Mononuclear cell (primary cell): ENCODE measurements around the gene CDC34. TPM values are rescaled to one million over a fixed set of nuclear protein-coding genes. Genes with fewer than 3 reads are reported as not detected.
A peak's percentile ranks its signal among the peaks of the same experiment; 100 is the strongest.

Source experiments
- H3K27me3 ChIP-seq: 2 replicates; pipeline ENCODE4 v1.6.0; 2011; ENCODE audit warnings: low read length, control low read depth; ENCODE audit not compliant: insufficient read depth
- H3K4me1 ChIP-seq: 2 replicates; pipeline ENCODE4 v1.5.1; 2011; ENCODE audit warnings: mild to moderate bottlenecking, low read length, control low read depth; ENCODE audit not compliant: insufficient read depth
- H3K4me3 ChIP-seq: 2 replicates; pipeline ENCODE4 v1.5.1; 2011; ENCODE audit warnings: mild to moderate bottlenecking, low read length, moderate library complexity
- H3K9me3 ChIP-seq: 2 replicates; pipeline ENCODE4 v1.5.1; 2011; ENCODE audit warnings: low read depth, mild to moderate bottlenecking, control low read depth, low read length
- total RNA-seq: library from RNA; depleted of rRNA; stranded (reverse); fragments of >200 nt; gene quantifications from one replicate; pipeline ENCODE4 v1.2.3, GENCODE V29; 2012

Gene CDC34
- total RNA-seq, 1 donor: 20.5 TPM

- Histone ChIP-seq H3K27me3 (no peaks in the 10 kb centered on the region), H3K9me3 (no peaks in the 10 kb centered on the region), H3K4me1 (peaks cover 8% of the 10 kb centered on the region), H3K4me3 (no peak overlapping the region)
Measured at GRCh38 chr19:525857-526419, 5.6 kb upstream of the CDC34 start.

GRCh38 chr19:530134-531008, 1.2 kb upstream of the CDC34 start:
- H3K4me3 ChIP-seq: peak overlapping the region; percentile 75

GRCh38 chr19:531009-531752, 379 bp upstream of the CDC34 start:
- Histone ChIP-seq H3K9me3 (no peaks in the 10 kb centered on the region), H3K4me1 (peaks cover 26% of the 10 kb centered on the region), H3K27me3 (no peaks in the 10 kb centered on the region), H3K4me3 (peak overlapping the region; percentile 75)

More at GRCh38 chr19:530134-531008, 1.2 kb upstream of the CDC34 start:
- no peaks in the 10 kb centered on the region for H3K9me3 ChIP-seq
- H3K27me3 ChIP-seq: no peaks in the 10 kb centered on the region
- H3K4me1 ChIP-seq: peaks cover 26% of the 10 kb centered on the region

GRCh38 chr19:532561-533363, 1.2 kb downstream of the CDC34 start:
- Histone ChIP-seq H3K27me3 (no peaks in the 10 kb centered on the region), H3K4me3 (peak overlapping the region; percentile 77), H3K9me3 (no peaks in the 10 kb centered on the region)

GRCh38 chr19:533364-534058, 2.0 kb downstream of the CDC34 start:
- peaks cover 26% of the 10 kb centered on the region for H3K4me1 ChIP-seq
- no peaks in the 10 kb centered on the region for H3K27me3 ChIP-seq
- peak overlapping the region; percentile 77 for H3K4me3 ChIP-seq
- no peaks in the 10 kb centered on the region for H3K9me3 ChIP-seq

More at GRCh38 chr19:532561-533363, 1.2 kb downstream of the CDC34 start:
- peaks cover 26% of the 10 kb centered on the region for H3K4me1 ChIP-seq

GRCh38 chr19:534088-534487, 2.5 kb downstream of the CDC34 start:
- Histone ChIP-seq H3K4me1 (peaks cover 26% of the 10 kb centered on the region), H3K9me3 (no peaks in the 10 kb centered on the region), H3K4me3 (no peak overlapping the region), H3K27me3 (no peaks in the 10 kb centered on the region)

GRCh38 chr19:535017-535835, 3.7 kb downstream of the CDC34 start:
- no peak overlapping the region for H3K4me3 ChIP-seq
- peaks cover 25% of the 10 kb centered on the region for H3K4me1 ChIP-seq
- no peaks in the 10 kb centered on the region for H3K27me3 ChIP-seq
- no peaks in the 10 kb centered on the region for H3K9me3 ChIP-seq

- peaks cover 17% of the 10 kb centered on the region for H3K4me1 ChIP-seq
- no peaks in the 10 kb centered on the region for H3K27me3 ChIP-seq
- no peaks in the 10 kb centered on the region for H3K9me3 ChIP-seq
- H3K4me3 ChIP-seq: no peak overlapping the region
Measured at GRCh38 chr19:536031-536880, 4.7 kb downstream of the CDC34 start.

GRCh38 chr19:536881-537404, 5.4 kb downstream of the CDC34 start:
- Histone ChIP-seq H3K4me1 (peaks cover 17% of the 10 kb centered on the region), H3K9me3 (no peaks in the 10 kb centered on the region), H3K4me3 (no peak overlapping the region), H3K27me3 (no peaks in the 10 kb centered on the region)

- Histone ChIP-seq H3K9me3 (no peaks in the 10 kb centered on the region), H3K4me3 (no peak overlapping the region), H3K27me3 (no peaks in the 10 kb centered on the region), H3K4me1 (peaks cover 5% of the 10 kb centered on the region)
Measured at GRCh38 chr19:538641-539428, 7.3 kb downstream of the CDC34 start.

GRCh38 chr19:539429-540030, 8.0 kb downstream of the CDC34 start:
- no peak overlapping the region for H3K4me3 ChIP-seq
- H3K4me1 ChIP-seq: no peaks in the 10 kb centered on the region
- no peaks in the 10 kb centered on the region for H3K27me3 ChIP-seq
- H3K9me3 ChIP-seq: no peaks in the 10 kb centered on the region
